ENCODE data around the gene DCDC2.
"Not testable (repeated sequence)": the region's sequence is repeated elsewhere in the genome, so short reads cannot be mapped to it uniquely, and the experiment has no call there.

DCDC2 gene

DNA sequence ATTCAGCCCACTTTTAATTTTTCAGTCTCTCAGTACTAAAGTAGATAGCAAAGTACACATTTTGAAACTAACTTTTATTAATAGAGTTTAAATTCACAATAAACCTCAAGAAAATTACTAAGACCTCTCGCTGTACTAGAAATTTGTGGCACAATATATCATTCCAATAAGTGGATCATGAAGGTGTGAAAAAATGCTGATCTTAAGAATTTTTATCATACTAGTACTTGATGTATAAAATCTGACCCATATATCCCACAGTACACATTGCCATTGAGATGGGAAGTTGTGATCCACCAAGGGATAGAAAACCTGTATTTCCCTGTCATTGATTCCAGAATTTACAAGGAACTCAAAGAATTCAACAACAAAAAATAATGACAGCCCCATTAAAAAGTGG, 85.7 kb downstream of the DCDC2 start:
- DNase-seq (ENCODE audit: low read depth in 2 of 2): no peak

GRCh38 chr6:24270011-24270410, 87.8 kb downstream of the DCDC2 start:
- no peak for DNase-seq (ENCODE audit: low read depth in 2 of 2)

- DNase-seq (ENCODE audit: low read depth in 2 of 2): not testable (repeated sequence)
These were observed 99.6 kb downstream of the DCDC2 start for GRCh38 chr6:24258214-24258613.

DNA sequence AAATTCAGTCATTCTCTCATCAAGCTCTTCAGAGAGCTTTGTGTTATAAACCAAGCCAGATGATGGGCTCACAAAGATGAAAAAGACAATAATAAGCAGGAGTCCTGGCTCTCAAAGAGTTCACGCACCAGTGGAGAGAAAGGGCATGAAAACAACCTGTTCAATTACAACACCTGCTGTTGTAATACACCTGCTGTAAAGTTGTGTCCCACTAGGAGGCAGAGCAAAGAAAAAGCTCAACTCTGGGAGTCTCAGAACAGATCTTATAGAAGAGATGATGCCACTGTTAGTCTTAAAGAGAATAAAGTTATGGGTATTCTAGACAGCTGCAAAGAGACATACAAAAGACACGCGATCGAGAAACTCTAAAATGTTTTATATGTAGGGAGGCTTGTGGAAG, 100.6 kb downstream of the DCDC2 start:
- DNase-seq (ENCODE audit: low read depth in 2 of 2): no peak

DNA sequence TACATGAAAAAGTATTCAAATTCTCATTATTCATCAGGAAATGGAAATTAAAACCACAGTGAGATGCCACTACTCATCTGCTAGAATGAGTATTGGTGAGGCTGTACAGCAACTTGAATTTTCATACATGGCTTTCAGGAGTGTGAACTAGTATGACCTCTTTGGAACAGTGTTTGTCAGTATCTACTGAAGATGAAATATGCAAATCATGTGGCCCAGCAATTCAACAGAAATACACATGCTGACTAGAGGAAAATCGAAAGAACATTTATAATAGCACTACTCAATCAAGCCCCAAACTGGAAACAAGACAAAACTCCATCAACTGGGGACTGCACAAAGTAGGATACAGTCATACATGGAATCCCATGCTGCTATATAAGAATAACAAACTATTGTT, 102.2 kb downstream of the DCDC2 start:
- DNase-seq (ENCODE audit: low read depth in 2 of 2): no peak

DNA sequence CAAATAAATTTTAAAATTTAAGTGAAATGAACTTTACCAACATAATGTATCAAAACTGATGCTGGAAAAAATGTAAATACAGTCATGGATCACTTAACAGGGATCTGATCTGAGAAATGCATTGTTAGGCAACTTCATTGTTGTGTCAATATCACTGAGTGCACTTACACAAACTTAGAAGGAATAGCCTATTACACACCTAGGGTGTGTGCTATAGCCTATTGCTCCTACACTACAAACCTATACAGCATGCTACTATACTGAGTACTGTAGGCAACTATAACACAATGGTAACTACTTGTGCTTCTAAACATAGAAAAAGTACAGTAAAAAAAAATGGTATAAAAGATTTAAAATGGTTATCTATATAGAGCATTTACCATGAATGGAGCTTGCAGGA, 104.5 kb downstream of the DCDC2 start:
- DNase-seq (ENCODE audit: low read depth in 2 of 2): no peak

- no peak for DNase-seq (ENCODE audit: low read depth in 2 of 2)
These were observed 105.6 kb downstream of the DCDC2 start for GRCh38 chr6:24252280-24252679.

DNA sequence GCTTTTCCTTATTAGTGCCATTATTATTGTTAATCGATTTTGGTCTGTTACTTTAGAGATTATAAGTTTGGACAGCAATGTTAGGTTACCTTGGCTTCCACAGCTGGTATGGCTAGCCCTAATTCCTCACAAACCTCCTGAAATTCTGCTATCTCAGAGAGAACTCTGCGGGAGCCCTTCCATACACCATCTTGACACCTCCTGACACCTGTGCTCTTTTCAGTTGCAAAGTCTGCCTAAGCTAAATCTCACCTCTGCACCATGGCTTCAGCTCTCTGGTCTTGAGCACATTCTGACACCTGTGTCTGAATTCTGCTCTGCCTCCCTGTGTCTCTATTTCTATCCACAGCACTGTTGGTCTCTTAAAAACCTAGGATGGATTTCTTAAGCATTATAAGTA, 106.5 kb downstream of the DCDC2 start:
- DNase-seq (ENCODE audit: low read depth in 2 of 2): no peak

DNA sequence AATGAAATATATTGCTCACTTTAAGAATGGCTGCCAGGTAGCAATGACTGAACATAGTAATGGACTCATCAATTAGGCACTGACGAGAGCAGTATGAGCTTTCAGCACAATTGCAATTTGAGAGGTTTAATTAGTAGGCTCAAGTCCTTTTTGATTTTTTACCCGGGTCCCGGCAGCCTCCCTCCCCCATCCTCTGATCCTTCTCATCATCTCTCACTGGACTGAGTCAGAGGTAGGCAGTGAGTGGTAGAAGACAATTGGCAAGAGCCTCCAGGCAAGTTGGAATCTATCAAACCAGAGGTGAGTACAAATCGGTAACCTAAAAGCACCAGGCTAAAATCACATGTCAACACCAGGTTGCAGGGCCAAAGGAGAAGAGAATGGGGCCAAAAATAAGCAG, 107.9 kb downstream of the DCDC2 start:
- DNase-seq (ENCODE audit: low read depth in 2 of 2): no peak

DNA sequence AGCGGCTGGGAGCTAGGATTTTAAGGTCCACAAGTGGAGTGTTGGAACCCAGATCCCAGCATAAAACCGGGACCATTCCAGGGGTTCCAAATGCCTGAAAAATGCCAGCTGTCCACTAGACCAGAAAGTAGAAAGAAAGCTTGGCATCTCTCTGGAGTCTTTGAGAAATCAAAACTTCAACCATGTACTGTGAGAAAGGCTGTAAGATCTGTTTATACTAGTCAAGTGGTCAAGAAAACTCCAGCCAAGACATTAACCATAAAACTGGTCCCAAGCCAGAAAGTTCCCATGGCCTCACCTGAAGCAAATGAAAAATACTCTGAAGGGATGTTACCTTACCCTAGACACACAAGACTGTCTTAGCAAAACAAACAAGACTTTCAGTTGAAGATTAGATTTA, 112.6 kb downstream of the DCDC2 start:
- DNase-seq (ENCODE audit: low read depth in 2 of 2): no peak

DNA sequence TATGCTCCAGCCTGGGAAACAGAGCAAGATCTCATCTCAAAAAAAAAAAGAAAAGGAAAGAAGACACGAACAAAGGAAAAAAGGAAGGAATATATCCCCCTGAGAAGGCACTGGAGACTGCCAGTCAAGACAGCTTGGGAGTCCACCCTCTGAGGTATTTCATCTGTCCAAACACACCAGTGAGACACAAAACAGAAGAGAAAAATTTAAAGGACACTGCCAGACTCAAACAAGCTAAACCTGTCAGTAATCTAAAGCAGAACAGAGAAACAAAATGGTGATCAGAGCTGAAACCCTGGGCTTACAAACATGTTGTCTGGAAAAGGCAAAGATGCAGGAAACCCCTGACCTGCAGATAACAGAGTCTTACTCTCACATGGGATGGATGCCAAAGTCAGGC, 114.9 kb downstream of the DCDC2 start:
- DNase-seq (ENCODE audit: low read depth in 2 of 2): no peak

DNA sequence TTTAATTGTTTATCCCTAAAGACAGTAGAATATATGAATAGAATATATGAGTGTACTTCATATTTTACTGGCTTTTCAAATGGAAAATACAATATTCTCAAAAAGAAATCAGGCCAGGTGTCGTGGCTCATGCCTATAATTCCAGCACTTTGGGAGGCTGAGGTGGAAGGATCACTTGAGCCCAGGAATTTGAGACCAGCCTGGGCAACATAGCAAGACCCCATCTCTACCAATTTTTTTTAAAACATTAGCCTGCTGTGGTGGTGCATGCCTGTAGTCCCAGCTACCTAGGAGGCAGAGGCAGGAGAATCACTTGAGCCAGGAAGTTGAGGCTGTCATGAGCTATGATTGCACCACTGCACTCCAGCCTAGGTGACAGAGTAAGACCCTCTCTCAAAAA, 116.1 kb downstream of the DCDC2 start:
- DNase-seq (ENCODE audit: low read depth in 2 of 2): not testable (repeated sequence)

DNA sequence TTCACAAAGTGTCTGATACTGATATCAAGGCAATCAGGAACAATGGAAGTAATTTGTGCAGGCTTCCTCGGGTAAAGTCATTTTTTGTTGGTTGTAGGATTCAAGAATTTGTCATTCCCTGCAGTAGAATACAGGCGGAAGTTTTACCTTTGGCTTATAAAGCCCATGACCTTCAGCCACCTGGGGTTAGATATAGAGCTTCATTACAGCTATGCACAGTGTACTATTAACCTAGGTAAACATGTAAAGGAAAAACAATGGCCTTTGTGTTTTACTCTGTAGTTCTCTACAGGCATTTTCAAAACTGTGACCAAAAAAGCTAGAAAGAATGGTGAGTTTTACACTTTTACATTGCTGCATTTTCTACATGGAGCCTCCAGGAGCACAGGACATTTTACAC, 116.9 kb downstream of the DCDC2 start:
- no peak for DNase-seq (ENCODE audit: low read depth in 2 of 2)

GRCh38 chr6:24240380-24240928, 117.4 kb downstream of the DCDC2 start:
- no peak for DNase-seq (ENCODE audit: low read depth in 2 of 2)

- no peak for DNase-seq (ENCODE audit: low read depth in 2 of 2)
These were observed 119.2 kb downstream of the DCDC2 start for GRCh38 chr6:24238700-24239099.

DNA sequence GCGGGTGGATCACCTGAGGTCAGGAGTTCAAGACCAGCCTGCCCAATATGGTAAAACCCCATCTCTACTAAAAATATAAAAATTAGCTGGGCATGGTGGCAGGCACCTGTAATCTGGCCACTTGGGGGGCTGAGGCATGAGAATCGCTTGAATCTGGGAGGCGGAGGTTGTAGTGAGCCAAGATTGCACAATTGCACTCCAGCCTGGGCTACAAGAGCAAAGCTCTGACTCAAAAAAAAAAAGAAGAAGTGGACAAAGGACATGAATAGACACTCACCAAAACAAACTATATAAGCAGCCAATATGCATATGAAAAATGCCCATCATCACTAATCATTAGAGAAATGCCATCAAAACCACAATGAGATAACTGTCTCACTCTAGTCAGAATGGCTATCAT, 121.1 kb downstream of the DCDC2 start:
- DNase-seq (ENCODE audit: low read depth in 2 of 2): not testable (repeated sequence)

GRCh38 chr6:24233813-24234442, 123.9 kb downstream of the DCDC2 start:
- DNase-seq (ENCODE audit: low read depth in 2 of 2): no peak

DNA sequence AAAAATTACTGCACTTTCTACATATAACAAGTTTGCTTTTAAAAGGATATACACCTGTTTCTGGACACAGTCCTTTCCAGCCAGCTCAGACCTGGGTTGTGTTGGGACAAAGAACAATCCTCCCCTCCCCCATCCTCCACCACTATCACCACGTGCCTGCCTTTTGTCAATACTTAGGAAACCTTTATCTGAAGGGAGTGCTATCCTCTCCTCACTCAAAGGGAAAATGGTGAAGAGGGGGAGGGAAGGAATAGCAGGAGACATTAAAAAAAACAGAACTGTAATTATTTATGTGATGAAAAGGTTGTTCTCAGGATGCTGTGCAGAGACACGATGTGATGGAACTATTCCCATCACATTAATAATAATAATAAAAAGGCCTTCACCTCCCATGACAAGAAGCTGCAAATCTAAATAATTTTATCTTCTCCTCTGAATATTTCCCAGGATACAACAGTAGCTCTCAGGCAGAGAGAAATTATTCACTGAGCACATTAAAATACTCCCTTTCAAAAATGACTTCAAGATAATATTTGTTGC, 126.4 kb downstream of the DCDC2 start:
- no peak for DNase-seq (ENCODE audit: low read depth in 2 of 2)

- no peak for DNase-seq (ENCODE audit: low read depth in 2 of 2)
These were observed 128.0 kb downstream of the DCDC2 start for GRCh38 chr6:24229696-24230405.

- DNase-seq (ENCODE audit: low read depth in 2 of 2): no peak
These were observed 129.1 kb downstream of the DCDC2 start for GRCh38 chr6:24228681-24229255.

- no peak for DNase-seq (ENCODE audit: low read depth in 2 of 2)
These were observed 129.7 kb downstream of the DCDC2 start for GRCh38 chr6:24228123-24228522.

GRCh38 chr6:24227556-24227955, 130.3 kb downstream of the DCDC2 start:
- DNase-seq (ENCODE audit: low read depth in 2 of 2): no peak

- no peak for DNase-seq (ENCODE audit: low read depth in 2 of 2)
These were observed 131.3 kb downstream of the DCDC2 start for GRCh38 chr6:24226541-24226940.
